Fibroblast of skin of right quadriceps (primary cell): ENCODE data around the gene MICALL1.
"Not testable (repeated sequence)": the region's sequence is repeated elsewhere in the genome, so short reads cannot be mapped to it uniquely, and the experiment has no call there.

Source experiments
- DNase-seq: peaks from one replicate; pipeline ENCODE4 v3.0.0-alpha.2; 2013

MICALL1 gene

DNA sequence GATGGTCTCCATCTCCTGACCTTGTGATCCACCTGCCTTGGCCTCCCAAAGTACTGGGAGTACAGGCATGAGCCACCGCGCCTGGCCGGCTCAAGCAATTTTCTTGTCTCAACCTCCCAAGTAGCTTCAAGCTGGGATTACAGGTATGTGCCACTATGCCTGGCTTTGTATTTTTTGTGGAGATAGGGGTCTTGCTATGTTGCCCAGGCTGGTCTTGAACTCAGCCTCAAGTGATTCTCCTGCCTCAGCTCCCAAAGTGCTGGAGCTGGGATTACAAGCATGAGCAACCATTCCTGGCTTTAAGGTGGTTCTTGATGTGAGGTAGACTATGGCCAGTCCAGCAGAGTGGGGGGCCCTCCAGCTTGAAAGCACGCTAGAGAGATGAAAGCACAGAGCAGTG is 55.0 kb downstream of the MICALL1 start:
- no peak for DNase-seq

DNA sequence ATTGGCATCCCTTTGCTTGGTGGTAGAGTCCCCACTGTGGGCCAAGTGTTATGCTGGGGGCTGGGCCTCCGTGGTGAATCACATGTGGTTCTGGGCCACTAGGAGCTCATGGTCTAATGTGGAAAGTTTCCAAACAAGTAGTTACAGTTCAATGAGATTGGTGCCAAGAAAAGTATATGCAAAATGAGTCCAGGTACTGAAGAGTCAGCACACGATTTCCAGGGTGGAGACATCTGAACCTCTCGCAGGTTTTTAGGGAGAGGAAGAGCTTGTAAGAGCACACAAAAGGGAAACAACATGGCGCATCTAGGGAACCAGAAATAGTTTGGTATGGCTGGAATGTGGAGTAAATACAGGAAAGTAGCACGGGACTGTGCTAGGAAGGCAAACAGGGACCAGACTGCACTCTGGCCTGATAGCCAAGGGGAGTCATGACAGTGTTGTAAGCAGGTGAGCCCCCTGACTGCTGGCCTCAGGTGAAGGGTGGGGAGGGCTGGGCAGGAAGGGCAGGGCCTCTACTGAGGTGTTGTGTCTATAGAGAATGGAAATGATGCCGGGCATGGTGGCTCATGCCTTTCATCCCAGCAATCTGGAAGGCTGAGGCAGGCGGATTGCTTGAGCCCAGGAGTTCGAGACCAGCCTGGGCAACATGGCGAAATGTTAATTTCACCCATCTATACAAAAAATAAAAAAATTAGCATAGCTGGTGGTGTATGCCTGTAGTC is 60.0 kb downstream of the MICALL1 start:
- DNase-seq, result peak; percentile 9

GRCh38 chr22:37967147-37967546 is 61.0 kb downstream of the MICALL1 start:
- no peak for DNase-seq

- no peak for DNase-seq
These were observed 61.7 kb downstream of the MICALL1 start for GRCh38 chr22:37967637-37968451.

DNA sequence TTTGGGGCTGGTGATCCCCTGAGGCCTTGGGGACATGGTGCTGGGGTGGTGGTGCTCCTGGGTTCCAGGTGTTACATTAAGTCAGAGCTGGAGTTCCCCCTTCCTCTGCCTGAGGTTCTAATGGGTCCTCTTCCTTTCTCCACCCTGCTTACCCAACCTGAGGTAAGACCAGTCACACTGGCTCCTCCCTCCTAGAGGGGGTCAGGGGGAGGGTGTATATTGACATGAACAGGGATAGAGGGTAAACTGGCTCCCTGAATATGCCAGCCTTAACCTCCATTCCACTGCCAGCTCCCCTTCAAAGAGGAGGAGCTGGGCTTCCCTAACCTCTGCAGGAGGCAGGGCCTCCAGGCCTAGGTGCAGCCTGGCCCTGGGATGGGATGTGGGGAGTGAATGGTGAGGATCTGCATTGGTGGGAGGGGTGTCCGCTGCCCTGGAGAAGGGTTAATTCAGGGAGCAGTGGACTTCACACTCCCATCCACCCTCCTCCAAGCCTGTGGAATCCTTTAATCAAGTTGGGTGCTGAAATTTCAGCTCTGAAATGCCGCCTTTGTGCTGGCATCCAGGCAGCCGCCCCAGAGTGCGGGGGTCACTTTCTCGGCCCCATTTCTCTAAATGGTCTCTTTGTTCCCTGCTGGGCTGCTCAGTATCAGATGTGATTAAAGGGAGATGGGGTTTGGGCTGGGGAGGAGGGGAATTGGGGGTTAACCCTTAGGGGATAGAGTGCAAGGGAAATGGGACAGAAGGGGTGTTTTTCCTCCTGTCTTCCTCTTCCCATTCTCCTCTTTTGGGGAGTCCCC is 62.6 kb downstream of the MICALL1 start:
- DNase-seq, result no peak

- no peak for DNase-seq
These were observed 64.8 kb downstream of the MICALL1 start for GRCh38 chr22:37970864-37971263.

- no peak for DNase-seq
These were observed 65.7 kb downstream of the MICALL1 start for GRCh38 chr22:37971475-37972434.

GRCh38 chr22:37972527-37972926 is 66.4 kb downstream of the MICALL1 start:
- DNase-seq, result no peak

- no peak for DNase-seq
These were observed 67.4 kb downstream of the MICALL1 start for GRCh38 chr22:37973271-37974170.

DNA sequence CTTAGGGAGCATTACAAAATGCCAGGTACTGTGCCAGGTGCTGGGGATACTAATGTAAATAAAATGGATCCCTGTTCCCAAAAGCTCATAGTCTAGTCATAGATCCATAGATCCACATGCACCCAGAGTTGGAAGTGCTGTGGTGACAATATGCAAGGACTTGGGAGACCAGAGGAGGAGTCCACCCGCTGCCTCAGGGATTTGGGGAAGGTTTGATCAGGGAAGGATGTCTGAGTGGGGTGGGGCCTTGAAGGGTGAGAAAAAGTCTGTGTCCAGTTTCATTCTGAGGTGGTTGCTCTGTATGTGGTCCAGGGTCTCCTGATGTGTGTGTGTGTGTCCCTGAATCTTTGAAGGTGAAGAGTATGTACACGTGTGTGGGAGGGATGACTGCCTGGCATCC is 69.1 kb downstream of the MICALL1 start:
- no peak for DNase-seq

- not testable (repeated sequence) for DNase-seq
These were observed 69.9 kb downstream of the MICALL1 start for GRCh38 chr22:37976022-37976421.

DNA sequence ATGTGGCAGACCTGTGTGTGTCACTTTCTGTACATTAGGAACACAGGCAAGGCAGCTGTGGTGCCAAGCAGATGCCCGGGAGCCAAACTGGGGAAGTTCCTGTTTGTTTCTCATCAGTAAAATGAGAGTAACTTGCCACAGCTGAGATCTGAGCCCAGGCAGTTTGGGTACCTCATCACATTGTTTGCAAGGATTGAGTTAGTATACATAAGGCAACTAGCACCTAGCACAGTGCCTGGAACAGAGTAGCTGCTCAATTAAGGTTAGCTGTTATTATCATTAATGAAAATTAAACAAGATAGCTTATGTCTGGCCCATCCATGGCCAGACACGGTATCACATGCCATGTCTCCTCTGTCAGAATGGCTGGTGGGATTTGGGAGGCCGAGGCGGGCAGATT is 70.5 kb downstream of the MICALL1 start:
- DNase-seq, result no peak

DNA sequence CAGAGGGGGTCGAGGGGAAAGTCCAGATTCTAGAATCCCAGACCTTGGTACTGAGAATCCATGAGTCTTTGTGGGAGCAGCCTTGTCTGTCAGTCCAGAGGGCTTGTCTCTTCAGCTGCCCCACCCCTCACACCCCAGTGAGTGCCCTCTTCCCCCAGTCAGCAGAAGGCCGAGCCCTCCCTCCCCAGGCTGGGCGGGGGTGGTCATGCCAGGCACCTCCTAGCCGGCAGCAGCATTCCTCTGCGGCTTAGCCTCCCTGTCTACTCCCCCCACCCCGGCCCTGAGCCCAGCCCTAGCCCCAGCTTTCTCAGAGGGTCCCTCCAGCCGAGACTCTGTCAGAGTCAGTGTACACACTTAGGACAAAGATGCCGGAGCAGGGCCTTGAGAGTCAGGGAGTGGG is 73.7 kb downstream of the MICALL1 start:
- DNase-seq, result no peak

DNA sequence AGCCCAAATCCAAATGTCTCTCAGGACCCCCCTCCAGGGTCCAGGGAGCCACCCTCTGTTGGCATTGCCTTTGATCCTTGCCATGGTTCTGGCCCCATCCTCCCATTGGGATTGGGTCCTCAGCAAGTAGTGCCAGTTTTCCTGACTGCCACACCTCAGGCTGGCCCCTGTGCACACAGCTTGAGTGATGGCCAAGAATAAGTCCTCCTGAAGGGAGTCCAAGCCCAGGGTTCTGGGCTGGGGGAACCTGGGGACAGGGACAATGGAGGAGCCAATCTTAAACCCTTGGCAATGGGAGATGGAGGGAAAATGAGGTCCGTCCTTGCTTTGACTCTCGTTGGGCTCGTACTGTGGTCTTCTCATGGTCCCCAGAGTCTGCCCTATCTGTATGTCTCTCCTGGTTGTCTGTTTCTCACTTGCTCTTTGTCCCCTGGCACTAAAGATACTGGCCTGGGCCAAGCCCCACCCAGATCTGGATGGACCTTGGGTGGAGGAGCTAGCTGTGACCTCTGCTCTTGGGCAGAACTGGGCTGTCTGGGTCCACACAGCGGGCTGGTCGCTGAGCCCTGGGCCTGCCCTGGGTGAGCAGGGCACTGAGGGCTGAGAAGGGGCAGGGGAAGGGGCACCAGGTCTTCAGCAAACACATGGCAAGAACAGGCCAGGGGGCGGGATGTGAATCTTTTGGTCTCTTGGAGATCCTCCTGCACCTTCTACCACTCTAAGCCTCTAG is 75.3 kb downstream of the MICALL1 start:
- DNase-seq, result no peak

- no peak for DNase-seq
These were observed 76.2 kb downstream of the MICALL1 start for GRCh38 chr22:37982151-37982785.

- DNase-seq, result no peak
These were observed 77.1 kb downstream of the MICALL1 start for GRCh38 chr22:37982938-37983859.

GRCh38 chr22:37983860-37984791 is 78.0 kb downstream of the MICALL1 start, which contains the start of gene SOX10:
SOX10 (minus strand) TSS chr22:37984555; CDS start chr22:37983784, 771 bp downstream.
- DNase-seq, result no peak
